IPS DF 19.7 (cell line): Measurements from ENCODE around the gene UBA7.

Experiments
- DNase-seq: peaks from one replicate; pipeline ENCODE4 v3.0.0-alpha.2; 2013; ENCODE audit warnings: low read depth, low spot score

The UBA7 gene

DNA sequence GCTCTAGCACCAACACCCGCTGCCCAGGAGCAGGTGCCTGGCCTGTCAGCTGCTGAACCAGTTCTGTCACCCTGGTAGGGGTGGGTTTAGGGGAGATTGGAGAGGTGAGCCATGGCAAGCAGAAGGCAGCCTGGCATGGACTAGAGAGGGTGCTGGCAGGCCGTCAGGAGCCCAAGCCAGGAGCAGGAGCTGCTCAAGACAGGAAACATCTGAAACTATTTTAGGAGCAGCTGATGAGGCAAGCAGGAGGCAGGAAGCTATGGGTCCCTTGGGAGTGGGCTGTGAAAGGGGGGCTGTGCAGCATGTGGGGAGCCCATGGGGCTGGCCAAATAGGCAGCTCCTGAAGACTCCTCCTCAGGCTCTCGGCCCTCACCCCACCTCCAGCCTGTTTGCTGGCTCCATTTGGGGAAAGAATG lies 8.4 kb downstream of the UBA7 start:
- DNase-seq: no peak

DNA sequence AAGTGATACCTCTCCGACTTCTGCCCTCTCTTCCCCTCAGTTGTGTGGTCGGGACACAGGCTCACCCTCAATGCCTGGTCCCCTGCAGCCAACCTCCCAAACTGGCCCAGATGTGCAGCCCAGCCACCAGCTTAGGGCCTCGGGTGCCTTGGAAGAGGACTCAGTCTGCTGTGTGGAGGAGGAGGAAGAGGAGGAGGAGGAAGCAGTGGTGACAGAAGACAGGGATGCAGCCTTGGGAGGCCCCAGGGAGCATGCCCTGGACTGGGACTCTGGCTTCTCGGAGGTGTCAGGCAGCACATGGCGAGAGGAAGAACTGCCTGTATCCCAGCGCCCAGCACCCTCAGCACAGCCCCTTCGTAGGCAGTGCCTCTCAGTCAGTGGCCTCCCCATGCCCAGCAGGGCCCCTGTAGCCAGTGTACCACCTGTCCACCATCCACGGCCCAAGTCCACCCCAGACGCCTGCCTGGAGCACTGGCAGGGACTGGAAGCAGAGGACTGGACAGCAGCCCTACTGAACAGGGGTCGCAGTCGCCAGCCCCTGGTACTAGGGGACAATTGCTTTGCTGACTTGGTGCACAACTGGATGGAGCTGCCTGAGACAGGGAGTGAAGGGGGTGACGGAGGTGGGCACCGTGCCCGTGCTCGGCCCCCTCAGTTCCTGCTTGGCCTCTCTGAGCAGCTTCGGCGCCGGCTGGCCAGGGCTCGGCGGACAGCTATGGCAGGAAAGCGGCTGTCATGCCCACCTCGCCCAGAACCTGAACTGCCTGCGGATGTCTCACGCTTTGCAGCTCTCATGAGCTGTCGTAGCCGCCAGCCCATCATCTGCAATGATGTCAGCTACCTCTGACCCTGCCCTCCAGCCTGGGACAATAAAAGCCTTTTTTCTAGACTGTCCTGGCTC lies 9.4 kb downstream of the UBA7 start:
- no peak for DNase-seq

- no peak for DNase-seq
Observed at GRCh38 chr3:49803465-49804140, 10.2 kb downstream of the UBA7 start.

DNA sequence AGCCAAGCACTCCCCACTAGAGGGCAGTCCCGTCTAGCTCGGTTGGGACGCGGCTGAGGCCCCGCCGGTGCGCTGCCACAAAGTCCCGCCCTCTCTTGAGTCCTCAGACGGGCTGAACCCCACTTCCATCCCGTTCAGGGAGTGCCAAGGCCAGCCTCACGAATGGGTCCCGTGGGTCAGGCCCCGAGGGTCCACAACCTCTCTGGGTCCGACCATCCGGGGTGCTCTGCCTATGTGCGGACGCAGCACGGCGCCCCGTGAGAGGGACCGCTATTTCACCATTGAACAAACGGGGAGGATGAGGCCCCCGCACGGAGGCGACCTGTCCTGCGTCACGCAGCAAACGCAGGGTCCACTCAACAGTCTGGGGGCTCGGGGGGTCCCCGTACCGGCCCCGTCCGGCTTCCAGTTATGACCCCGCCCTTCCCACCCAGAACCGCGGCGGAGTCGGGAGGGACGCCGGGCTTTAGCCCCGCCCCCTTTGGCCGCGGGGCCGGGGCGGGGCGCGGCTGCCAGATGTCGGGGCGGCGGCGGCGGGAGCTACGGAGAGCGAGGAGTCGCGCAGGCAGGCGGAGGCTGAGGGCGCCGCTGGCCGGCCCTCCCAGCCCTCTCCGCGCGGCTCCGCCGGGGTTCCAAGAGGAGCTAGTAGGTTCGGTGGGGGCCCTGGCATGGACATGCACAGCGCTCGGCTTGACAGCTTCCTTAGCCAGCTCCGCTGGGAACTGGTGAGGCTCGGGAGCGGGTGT lies 10.9 kb downstream of the UBA7 start, which contains the start of gene INKA1:
Gene INKA1, plus strand, starts transcription at position 543 of the 746 bp plus-strand sequence. Its CDS starts 132 bp downstream, at position 675.
- DNase-seq: no peak

- DNase-seq: no peak
Observed at GRCh38 chr3:49801160-49801559, 12.6 kb downstream of the UBA7 start.

- no peak for DNase-seq
Observed at GRCh38 chr3:49799761-49800160, 14.0 kb downstream of the UBA7 start, which contains the start of gene CDHR4. CDHR4 (minus strand) TSS chr3:49799873; CDS start chr3:49799812, 61 bp downstream.

GRCh38 chr3:49799105-49799504 lies 14.6 kb downstream of the UBA7 start:
- no peak for DNase-seq

DNA sequence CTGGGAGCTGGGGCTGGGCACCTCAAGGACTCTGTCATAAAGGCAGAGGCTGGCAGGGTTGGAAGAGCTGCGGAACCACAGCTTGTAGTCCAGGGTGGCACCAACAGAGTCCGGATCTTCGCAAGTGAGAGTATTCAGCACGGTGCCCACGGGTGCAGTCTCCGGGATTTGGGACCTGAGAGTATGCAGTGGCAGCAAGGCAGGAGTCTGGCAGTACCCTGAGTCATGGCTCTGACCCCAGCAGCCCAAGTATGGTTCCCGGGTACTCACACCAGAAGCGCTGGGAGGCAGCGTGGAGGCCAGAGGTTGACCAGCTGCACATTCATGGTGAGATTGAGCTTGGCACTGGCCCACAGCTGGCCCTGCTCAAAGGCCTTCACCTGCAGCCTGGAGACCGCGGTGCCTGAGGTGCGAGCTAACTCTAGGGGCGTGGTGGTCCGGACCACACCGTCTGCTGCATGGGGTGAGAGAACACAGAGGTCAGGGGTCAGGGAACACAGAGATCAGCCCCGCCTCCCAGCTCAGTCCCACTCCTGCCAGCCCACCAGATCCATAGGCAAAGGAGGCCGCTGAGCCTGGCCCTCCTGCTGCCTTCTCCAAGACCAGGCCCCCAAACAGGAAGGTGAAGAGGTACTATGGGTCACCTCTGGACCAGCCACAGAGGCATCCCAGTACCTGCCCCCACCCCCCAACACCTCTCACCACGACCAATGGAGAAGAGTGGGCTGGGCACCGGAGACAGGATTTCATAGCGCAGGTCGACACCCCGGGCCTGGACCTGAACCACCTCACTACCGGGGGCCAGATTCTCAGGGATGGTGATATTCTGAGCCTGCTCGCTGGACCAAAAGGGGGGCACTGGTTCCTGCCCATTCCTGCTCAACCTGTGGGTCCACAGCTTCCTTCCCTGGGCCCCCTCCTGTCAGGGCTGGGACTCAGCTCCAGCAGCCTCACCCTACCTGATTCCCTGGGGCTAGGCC lies 18.5 kb downstream of the UBA7 start:
- no peak for DNase-seq

DNA sequence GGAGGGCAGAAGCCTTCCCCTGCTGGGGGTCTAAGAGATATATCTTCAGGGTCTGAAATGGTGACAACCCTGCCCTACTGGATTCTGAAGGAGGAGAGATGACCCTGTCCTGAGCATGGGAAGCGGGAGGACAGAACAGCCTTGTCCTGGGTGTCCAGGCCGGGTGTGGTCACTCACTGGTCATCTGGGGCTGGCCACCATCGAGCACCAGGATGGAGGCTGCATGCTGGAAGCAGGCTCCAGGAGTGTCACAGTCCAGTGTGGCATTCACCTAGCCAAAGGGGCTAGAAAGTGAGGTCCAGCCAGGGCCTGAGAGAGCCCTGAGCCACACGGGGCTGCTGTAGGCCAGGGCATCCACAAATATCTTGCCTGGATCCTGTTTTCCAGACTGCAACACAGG lies 19.3 kb downstream of the UBA7 start:
- DNase-seq: no peak

GRCh38 chr3:49793486-49794085 lies 20.2 kb downstream of the UBA7 start:
- DNase-seq: no peak

- no peak for DNase-seq
Observed at GRCh38 chr3:49792371-49793150, 21.2 kb downstream of the UBA7 start.

GRCh38 chr3:49791571-49791970 lies 22.2 kb downstream of the UBA7 start:
- no peak for DNase-seq

- DNase-seq: no peak
Observed at GRCh38 chr3:49790626-49791411, 22.9 kb downstream of the UBA7 start.

DNA sequence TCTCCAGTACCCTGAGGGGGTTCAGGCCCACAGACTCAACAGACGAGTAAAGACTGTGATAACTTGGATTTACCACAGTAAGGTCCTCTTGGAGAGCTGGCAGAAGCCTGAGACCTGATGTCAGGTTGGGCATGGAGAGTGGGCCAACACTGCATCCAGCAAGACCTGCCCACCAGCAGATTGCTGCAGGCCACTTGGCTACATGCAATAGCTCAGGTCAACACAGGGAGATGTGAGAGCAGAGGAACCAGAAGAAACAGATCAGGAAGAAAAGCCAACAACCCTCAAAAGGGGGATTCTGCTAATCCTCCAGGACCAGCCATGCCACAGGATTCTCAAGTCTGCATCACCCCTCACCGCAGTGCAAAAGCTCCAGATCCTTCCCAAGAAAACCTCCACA lies 25.7 kb downstream of the UBA7 start:
- DNase-seq: no peak

DNA sequence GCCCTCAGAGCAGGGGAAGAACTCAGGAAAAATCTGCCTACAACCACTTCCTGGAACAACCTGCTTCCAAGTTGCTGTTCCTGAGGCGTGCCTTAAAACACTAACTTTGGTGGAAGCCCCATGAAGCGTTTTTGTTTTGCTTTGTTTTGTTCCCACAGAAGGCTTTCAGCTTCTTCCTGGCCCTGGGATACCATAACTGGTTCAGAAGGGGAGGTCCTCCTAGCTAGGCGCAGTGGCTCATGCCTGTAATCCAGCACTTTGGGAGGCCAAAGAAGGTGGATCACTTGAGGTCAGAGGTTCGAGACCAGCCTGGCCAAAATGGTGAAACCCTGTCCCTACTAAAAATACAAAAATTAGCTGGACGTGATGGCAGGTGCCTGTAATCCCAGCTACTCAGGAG lies 26.2 kb downstream of the UBA7 start:
- DNase-seq: no peak

- no peak for DNase-seq
Observed at GRCh38 chr3:49787182-49787464, 26.6 kb downstream of the UBA7 start.

- DNase-seq: peak; percentile 100
Observed at GRCh38 chr3:49786357-49787181, 27.2 kb downstream of the UBA7 start, which contains the start of gene IP6K1. IP6K1 (minus strand) TSS chr3:49786542; CDS start chr3:49748040, 38,502 bp downstream.
